Esophagus muscularis mucosa (tissue), 4 donors: ENCODE results near the gene OR2T10. TPM values are rescaled to one million over a fixed set of nuclear protein-coding genes. Genes with fewer than 3 reads are reported as not detected.
"Not testable (repeated sequence)": the region's sequence is repeated elsewhere in the genome, so short reads cannot be mapped to it uniquely, and the experiment has no call there.

Source experiments
- DNase-seq: peaks from one replicate; pipeline ENCODE4 v3.0.0-alpha.2; 2017; ENCODE audit errors: extremely low spot score
- H3K27ac ChIP-seq, 4 donors: fragments of 200-600 bp; sonication (generic); replicated peaks in 1 of 4; 1 replicate in 3 of 4; 2 replicates in 1 of 4; pipeline ENCODE4 v1.5.1; 2016 to 2019; ENCODE audit warnings: mild to moderate bottlenecking in 1 of 4
- H3K27me3 ChIP-seq, 4 donors: fragments of 200-600 bp; sonication (generic); one replicate each; pipeline versions ENCODE4 v1.5.1 to v1.6.0; 2016 to 2019
- H3K36me3 ChIP-seq, 4 donors: fragments of 200-600 bp; sonication (generic); one replicate each; pipeline ENCODE4 v1.5.1; 2016 to 2019
- H3K4me1 ChIP-seq, 4 donors: fragments of 200-600 bp; sonication (generic); one replicate each; pipeline ENCODE4 v1.5.1; 2016 to 2019
- H3K4me3 ChIP-seq, 4 donors: fragments of 200-600 bp; sonication (generic); 1 replicate in 2 of 4; 2 replicates in 2 of 4; pipeline ENCODE4 v1.5.1; 2016 to 2019; ENCODE audit warnings: mild to moderate bottlenecking in 4 of 4, moderate library complexity in 1 of 4
- H3K9me3 ChIP-seq, 4 donors: fragments of 200-600 bp; sonication (generic); 1 replicate in 3 of 4; 2 replicates in 1 of 4; pipeline ENCODE4 v1.5.1; 2016 to 2019
- WGBS: methylation state at CpG from one replicate; pipeline ENCODE4 v1.1.5; 2018; 5-methylcytosine and 5-hydroxymethylcytosine counted together
- intact Hi-C: fragments of 100-400 bp; cut with DNase I; formaldehyde crosslinking; loops from one replicate; pipeline ENCODE4 v1.15.1; 2023
- small RNA-seq, 3 donors: library from RNA; depleted of rRNA; stranded (forward); fragments of <200 nt; gene quantifications; one replicate each; pipeline ENCODE3, GENCODE V24; 2016
- total RNA-seq, 4 donors: library from RNA; depleted of rRNA; stranded (reverse); fragments of >200 nt; gene quantifications; one replicate each; pipeline versions ENCODE4 v1.1.0 to v1.2.1, GENCODE V29; 2016

OR2T10 gene
- total RNA-seq, 4 donors from 2014 or later, result not detected

GRCh38 chr1:248547383-248547782 is 50.1 kb downstream of the OR2T10 start:
- WGBS, result no CpG with 5 or more reads among the region's 2 CpGs
- intact Hi-C loops, H3K36me3 ChIP-seq, H3K27me3 ChIP-seq, H3K4me3 ChIP-seq, H3K4me1 ChIP-seq, H3K9me3 ChIP-seq, H3K27ac ChIP-seq, DNase-seq: not testable (repeated sequence)

Small RNA genes within 50 kb of the gene (small RNA-seq; reads per million reads assigned to genes)
- gene RF00019, result 0 reads per million in 3 donors

Other genes with a start within 250 kb of the OR2T10 start
- gene OR14C36, start 248.9 kb downstream of the OR2T10 start, total RNA-seq, result not detected
- gene OR2T4, start 236.0 kb downstream of the OR2T10 start, total RNA-seq, result not detected
- gene OR2T6, start 222.0 kb downstream of the OR2T10 start, total RNA-seq, result not detected
- gene OR2T1, start 194.7 kb downstream of the OR2T10 start, total RNA-seq, result not detected
- not detected for gene OR2T2, start 152.1 kb downstream of the OR2T10 start, total RNA-seq
- gene OR2T3, start 124.3 kb downstream of the OR2T10 start, total RNA-seq, result not detected
- gene OR2T5, start 109.1 kb downstream of the OR2T10 start, total RNA-seq, result not detected
- not detected for gene OR2G6, start 89.6 kb downstream of the OR2T10 start, total RNA-seq
- gene OR2T29, start 34.9 kb downstream of the OR2T10 start, total RNA-seq, result not detected
- gene OR2T34, start 22.9 kb downstream of the OR2T10 start, total RNA-seq, result not detected
- not detected for gene OR2T11, start 37.4 kb upstream of the OR2T10 start, total RNA-seq
- gene OR2T35, start 47.6 kb upstream of the OR2T10 start, total RNA-seq, result not detected
- gene OR2T27, start 57.8 kb upstream of the OR2T10 start, total RNA-seq, result not detected
- gene OR14I1, start 105.1 kb upstream of the OR2T10 start, total RNA-seq, result not detected
- gene LYPD8, start 158.1 kb upstream of the OR2T10 start, total RNA-seq, result under 1 TPM in 1 of 4 donors, not detected in 3; 0.57 TPM
- gene SH3BP5L, start 228.2 kb upstream of the OR2T10 start, total RNA-seq, result 10 to 100 TPM; 19.9 to 36.2 (median 28.3) TPM
- gene ZNF672, start 240.5 kb upstream of the OR2T10 start, total RNA-seq, result 10 to 100 TPM; 30.3 to 46.4 (median 39.3) TPM